K562 (cell line): ENCODE measurements around the gene KRT82.

ENCODE experiments used
- CTCF ChIP-seq, 3 experiments: IDR thresholded peaks in 2 of 3; conservative IDR thresholded peaks in 1 of 3; 2 replicates each; pipeline ENCODE4 v1.5.1; 2011 to 2012; ENCODE audit warnings: low read length in 3 of 3, mild to moderate bottlenecking in 3 of 3, control low read depth in 2 of 3, improper control_type of control experiment in 1 of 3, inconsistent platforms in 1 of 3, low read depth in 1 of 3, mixed read lengths in 1 of 3, moderate library complexity in 1 of 3; ENCODE audit not compliant: insufficient read depth in 2 of 3
- EZH2 ChIP-seq: IDR thresholded peaks from 2 replicates; pipeline ENCODE4 v1.6.1; 2012; ENCODE audit warnings: low read depth, mild to moderate bottlenecking, inconsistent platforms, low read length, borderline replicate concordance
- HES1 ChIP-seq: fragments of 450-650 bp; IDR thresholded peaks from 2 replicates; pipeline ENCODE4 v1.6.1; 2016; ENCODE audit warnings: low read depth, mild to moderate bottlenecking, moderate library complexity
- SRF ChIP-seq, 2 experiments: fragments of 250-450, 450-650 bp in 1 of 2; sonication (Bioruptor Pico) in 1 of 2; sonication (generic) in 1 of 2; formaldehyde crosslinking; IDR thresholded peaks; 2 replicates each; pipeline versions ENCODE4 v1.5.0 to v1.5.1; 2020 to 2022; ENCODE audit warnings: mild to moderate bottlenecking in 1 of 2, missing genetic modification reagents in 1 of 2
- ZNF512 ChIP-seq: IDR thresholded peaks from 2 replicates; pipeline ENCODE4 v1.6.1; 2016; ENCODE audit warnings: missing genetic modification characterization, missing compliant biosample characterization

- TF ChIP-seq ZNF512 (tag) (no peak), SRF (CRISPR knock-in tag; IDR thresholded peaks at IDR 0.05) (no peak), EZH2 (no peak), CTCF (IDR thresholded peaks at IDR 0.05 in 2 of 3, conservative IDR thresholded peaks at IDR 0.05 in 1 of 3; ENCODE audit: insufficient read depth in 2 of 3, low read depth in 1 of 3, low read length in 3 of 3) (no peak), HES1 (no peak)
These were observed 36.5 kb upstream of the KRT82 start for GRCh38 chr12:52442600-52443061.
